Esophagus muscularis mucosa (tissue), 3 donors: ENCODE data around the gene TMEM127.

Source experiments
- CTCF ChIP-seq, 3 experiments: fragments of 200-600 bp in 2 of 3; fragments of 450-650 bp in 1 of 3; sonication (generic) in 2 of 3; IDR thresholded peaks; one replicate each; pipeline ENCODE4 v1.5.1; 2017 to 2019; ENCODE audit warnings: antibody characterized with exemption in 3 of 3, mild to moderate bottlenecking in 2 of 3, moderate library complexity in 1 of 3
- POLR2AphosphoS5 ChIP-seq, 2 donors: sonication (generic); formaldehyde crosslinking; IDR thresholded peaks; one replicate each; pipeline ENCODE4 v1.6.1; 2017; ENCODE audit warnings: antibody characterized with exemption in 2 of 2

- no peak for TF ChIP-seq CTCF (IDR thresholded peaks at IDR 0.05)
- TF ChIP-seq POLR2AphosphoS5 (IDR thresholded peaks at IDR 0.05) = no peak
Measured at GRCh38 chr2:96209729-96210085, 56.1 kb downstream of the TMEM127 start.
